Right lobe of liver (tissue), 4 donors: ENCODE measurements around the gene IL34.
"Not testable (repeated sequence)": the region's sequence is repeated elsewhere in the genome, so short reads cannot be mapped to it uniquely, and the experiment has no call there.

Source experiments
- CTCF ChIP-seq, 4 donors: fragments of 200-600 bp in 3 of 4; fragments of 450-650 bp in 1 of 4; IDR thresholded peaks; one replicate each; pipeline versions ENCODE4 v1.5.1 to v1.8.0; 2016 to 2022; ENCODE audit warnings: antibody characterized with exemption in 4 of 4, mild to moderate bottlenecking in 2 of 4
- POLR2A ChIP-seq: fragments of 450-650 bp; IDR thresholded peaks from one replicate; pipeline ENCODE4 v1.6.1; 2017; ENCODE audit warnings: antibody characterized with exemption, mild to moderate bottlenecking
- donor health status: DM: no; HTN: no; CAD: no.
- donor health status: DM: no; HTN: no; CAD: no.
- donor health status: DM: no; HTN: yes; CAD: no.

GRCh38 chr16:70643264-70643663, 3.1 kb upstream of the IL34 start:
- TF ChIP-seq CTCF (IDR thresholded peaks at IDR 0.05); POLR2A: not testable (repeated sequence)
